Gastrocnemius medialis (tissue), 4 donors: ENCODE measurements around the gene TMEM161A.

ENCODE experiments used
- POLR2A ChIP-seq, 2 donors: fragments of 450-650 bp; IDR thresholded peaks; one replicate each; pipeline ENCODE4 v1.6.1; 2017; ENCODE audit warnings: antibody characterized with exemption in 2 of 2, mild to moderate bottlenecking in 2 of 2, moderate library complexity in 2 of 2
- TF ChIP-seq, protein P1 (sequence below), 5 experiments: fragments of 450-650 bp in 3 of 5; fragments of 200-600 bp in 2 of 5; sonication (generic) in 2 of 5; IDR thresholded peaks in 4 of 5; conservative IDR thresholded peaks in 1 of 5; 1 replicate in 4 of 5; 2 replicates in 1 of 5; pipeline ENCODE4 v1.5.1; 2016 to 2019; ENCODE audit warnings: antibody characterized with exemption in 5 of 5, mild to moderate bottlenecking in 3 of 5, moderate library complexity in 3 of 5

DNA sequence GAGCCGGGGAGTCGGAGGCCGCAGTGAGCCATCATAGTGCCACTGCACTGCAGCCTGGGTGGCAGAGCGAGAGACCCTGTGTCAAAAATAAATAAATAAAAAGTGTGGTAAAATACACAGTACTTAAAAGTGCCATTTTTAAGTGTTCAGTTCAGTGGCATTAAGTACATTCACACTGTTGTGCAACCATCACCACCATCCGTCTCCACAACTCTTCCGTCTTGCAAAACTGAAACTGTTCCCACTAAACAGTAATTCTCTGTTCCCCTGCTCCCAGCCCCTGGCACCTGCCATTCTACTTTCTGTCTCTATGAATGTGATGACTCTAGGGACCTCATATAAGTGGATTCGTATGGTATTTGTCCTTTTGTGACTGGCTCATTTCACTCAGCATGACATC lies 61.2 kb downstream of the TMEM161A start:
- TF ChIP-seq, protein P1, sequence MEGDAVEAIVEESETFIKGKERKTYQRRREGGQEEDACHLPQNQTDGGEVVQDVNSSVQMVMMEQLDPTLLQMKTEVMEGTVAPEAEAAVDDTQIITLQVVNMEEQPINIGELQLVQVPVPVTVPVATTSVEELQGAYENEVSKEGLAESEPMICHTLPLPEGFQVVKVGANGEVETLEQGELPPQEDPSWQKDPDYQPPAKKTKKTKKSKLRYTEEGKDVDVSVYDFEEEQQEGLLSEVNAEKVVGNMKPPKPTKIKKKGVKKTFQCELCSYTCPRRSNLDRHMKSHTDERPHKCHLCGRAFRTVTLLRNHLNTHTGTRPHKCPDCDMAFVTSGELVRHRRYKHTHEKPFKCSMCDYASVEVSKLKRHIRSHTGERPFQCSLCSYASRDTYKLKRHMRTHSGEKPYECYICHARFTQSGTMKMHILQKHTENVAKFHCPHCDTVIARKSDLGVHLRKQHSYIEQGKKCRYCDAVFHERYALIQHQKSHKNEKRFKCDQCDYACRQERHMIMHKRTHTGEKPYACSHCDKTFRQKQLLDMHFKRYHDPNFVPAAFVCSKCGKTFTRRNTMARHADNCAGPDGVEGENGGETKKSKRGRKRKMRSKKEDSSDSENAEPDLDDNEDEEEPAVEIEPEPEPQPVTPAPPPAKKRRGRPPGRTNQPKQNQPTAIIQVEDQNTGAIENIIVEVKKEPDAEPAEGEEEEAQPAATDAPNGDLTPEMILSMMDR (IDR thresholded peaks at IDR 0.05 in 4 of 5, conservative IDR thresholded peaks at IDR 0.05 in 1 of 5): no peak
- no peak for TF ChIP-seq POLR2A (IDR thresholded peaks at IDR 0.05)
